Stimulated activated CD8-positive, alpha-beta memory T cell treated with anti-CD3 and anti-CD28 coated beads, Interleukin-2, amount 100 ng/mL, for 48 hours (primary cell): ENCODE data around the gene NSL1.

ENCODE experiments used
- DNase-seq, 2 donors: peaks; one replicate each; pipeline ENCODE4 v3.0.0-alpha.2; 2020; ENCODE audit warnings: low read depth in 2 of 2

Gene NSL1

GRCh38 chr1:212686591-212686990 lies 105.0 kb downstream of the NSL1 start:
- DNase-seq, result no peak

- DNase-seq, result no peak
These were observed 105.5 kb downstream of the NSL1 start for GRCh38 chr1:212686069-212686468.

GRCh38 chr1:212685429-212685828 lies 106.1 kb downstream of the NSL1 start:
- DNase-seq, result no peak

GRCh38 chr1:212684521-212685090 lies 107.0 kb downstream of the NSL1 start:
- no peak for DNase-seq

GRCh38 chr1:212684076-212684475 lies 107.5 kb downstream of the NSL1 start:
- no peak for DNase-seq

- peak; percentile 63 to 73 for DNase-seq
These were observed 108.2 kb downstream of the NSL1 start for GRCh38 chr1:212683357-212683722.

- no peak for DNase-seq
These were observed 110.7 kb downstream of the NSL1 start for GRCh38 chr1:212680680-212681389.

GRCh38 chr1:212678456-212679410 lies 112.8 kb downstream of the NSL1 start:
- DNase-seq, result no peak

GRCh38 chr1:212677573-212677972 lies 114.0 kb downstream of the NSL1 start:
- DNase-seq, result no peak

GRCh38 chr1:212677136-212677535 lies 114.4 kb downstream of the NSL1 start:
- no peak for DNase-seq
